Activated CD8-positive, alpha-beta memory T cell treated with anti-CD3 and anti-CD28 coated beads, Interleukin-2, amount 50 U/mL, for 48 hours (primary cell): ENCODE data around the gene OR4D6.
"Not testable (repeated sequence)": the region's sequence is repeated elsewhere in the genome, so short reads cannot be mapped to it uniquely, and the experiment has no call there.

ENCODE experiments used
- DNase-seq: peaks from one replicate; pipeline ENCODE4 v3.0.0-alpha.2; 2020

OR4D6 gene

DNA sequence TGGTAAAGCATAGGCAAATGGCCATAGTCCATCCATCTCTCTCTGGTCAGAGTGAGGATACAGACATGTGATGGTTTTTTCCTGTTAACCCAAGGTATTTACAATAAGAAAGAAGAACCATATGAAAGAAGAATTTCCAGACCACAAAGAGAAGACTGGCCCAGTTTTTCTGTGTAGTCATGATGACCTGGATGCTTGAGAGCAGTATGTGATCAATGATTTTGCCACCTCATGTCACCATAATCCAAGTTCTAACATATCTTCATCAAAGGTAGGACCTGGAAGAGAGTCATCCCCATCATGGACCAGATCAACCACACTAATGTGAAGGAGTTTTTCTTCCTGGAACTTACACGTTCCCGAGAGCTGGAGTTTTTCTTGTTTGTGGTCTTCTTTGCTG, at the start of gene OR4D6:
TSS of gene OR4D6 (plus strand) at position 301 of the 400 bp plus-strand sequence. CDS start at position 301, 0 bp downstream.
- DNase-seq: no peak

GRCh38 chr11:59413646-59414045, 43.1 kb upstream of the OR4D6 start:
- no peak for DNase-seq

GRCh38 chr11:59415111-59415510, 41.6 kb upstream of the OR4D6 start:
- DNase-seq: no peak

DNA sequence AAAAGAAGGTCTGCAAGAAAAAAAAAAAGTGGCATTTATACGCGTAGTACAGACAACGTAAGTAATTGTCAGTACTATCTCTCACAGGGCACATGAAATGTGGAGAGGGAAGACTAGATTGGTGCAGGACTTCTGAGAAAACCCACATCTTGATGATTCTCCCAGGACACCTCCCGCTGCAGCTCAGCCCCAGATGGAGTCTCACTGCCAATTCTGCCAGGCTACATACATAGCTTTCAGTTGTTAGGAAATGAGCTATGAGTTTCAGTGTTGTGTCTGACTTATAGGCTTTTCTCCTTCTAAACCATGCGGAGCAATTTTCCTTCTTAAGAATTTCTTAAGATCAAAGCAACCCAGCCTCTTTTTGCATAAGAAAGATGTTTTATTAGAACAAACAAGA, 40.1 kb upstream of the OR4D6 start:
- no peak for DNase-seq

GRCh38 chr11:59417023-59417422, 39.7 kb upstream of the OR4D6 start:
- DNase-seq: no peak

DNA sequence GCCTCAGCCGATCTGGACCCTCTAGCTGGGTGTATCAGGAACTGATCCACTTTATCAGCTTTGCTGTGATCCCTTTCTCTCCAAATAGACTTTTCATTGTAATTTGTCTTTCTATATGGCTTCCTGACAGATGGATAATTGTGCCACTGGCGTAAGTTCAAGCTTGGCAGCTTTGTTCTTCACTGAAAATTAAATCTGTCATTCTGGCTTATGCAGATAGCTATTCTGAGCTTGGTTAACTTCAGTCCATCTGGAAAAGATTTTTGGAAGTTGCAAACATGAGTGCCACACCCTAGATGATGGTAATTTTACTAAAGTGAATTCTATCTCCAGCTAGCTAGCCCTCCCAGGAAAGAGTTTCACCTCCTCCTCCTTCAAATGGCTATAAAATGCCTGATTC, 38.6 kb upstream of the OR4D6 start:
- no peak for DNase-seq

DNA sequence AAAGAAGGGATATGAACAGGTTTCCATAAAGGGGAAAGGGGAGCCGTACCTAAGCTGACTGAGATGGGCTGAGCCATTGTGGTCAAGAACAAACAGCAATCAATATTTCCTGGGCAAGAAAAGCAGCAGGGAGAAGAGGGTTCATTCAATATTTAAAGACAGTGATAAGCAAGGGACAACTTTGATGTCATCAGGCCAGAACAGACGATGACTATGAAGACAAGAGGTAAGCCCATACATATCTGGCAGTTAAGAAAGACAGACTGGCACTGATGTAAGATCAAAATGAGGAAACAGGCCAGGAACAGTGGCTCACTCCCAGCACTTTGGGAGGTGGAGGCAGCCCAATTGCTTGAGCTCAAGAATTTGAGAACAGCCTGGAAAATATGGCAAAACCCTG, 32.9 kb upstream of the OR4D6 start:
- DNase-seq: no peak

GRCh38 chr11:59425131-59425530, 31.6 kb upstream of the OR4D6 start:
- no peak for DNase-seq

- DNase-seq: no peak
Measured at GRCh38 chr11:59426361-59427067, 30.2 kb upstream of the OR4D6 start, which contains the start of gene OR5A2. Gene OR5A2, minus strand, starts transcription at chr11:59426413. Its CDS starts 3,460 bp downstream, at chr11:59422953.

DNA sequence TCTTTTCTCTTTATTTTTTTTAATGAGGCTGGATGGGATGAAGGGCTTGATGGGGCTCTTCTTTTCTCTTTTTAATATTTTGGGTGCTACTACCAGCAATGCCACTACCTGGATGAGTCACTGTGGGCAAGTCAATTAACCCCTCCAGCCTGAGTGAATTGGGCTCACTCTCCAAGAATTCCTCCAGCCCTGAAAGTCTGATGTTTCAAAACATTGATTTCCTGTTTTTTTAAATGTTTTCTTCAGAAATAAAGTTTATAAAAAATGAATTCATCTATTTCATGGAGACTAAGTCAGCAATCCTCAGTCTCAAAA, 29.7 kb upstream of the OR4D6 start:
- DNase-seq: no peak

DNA sequence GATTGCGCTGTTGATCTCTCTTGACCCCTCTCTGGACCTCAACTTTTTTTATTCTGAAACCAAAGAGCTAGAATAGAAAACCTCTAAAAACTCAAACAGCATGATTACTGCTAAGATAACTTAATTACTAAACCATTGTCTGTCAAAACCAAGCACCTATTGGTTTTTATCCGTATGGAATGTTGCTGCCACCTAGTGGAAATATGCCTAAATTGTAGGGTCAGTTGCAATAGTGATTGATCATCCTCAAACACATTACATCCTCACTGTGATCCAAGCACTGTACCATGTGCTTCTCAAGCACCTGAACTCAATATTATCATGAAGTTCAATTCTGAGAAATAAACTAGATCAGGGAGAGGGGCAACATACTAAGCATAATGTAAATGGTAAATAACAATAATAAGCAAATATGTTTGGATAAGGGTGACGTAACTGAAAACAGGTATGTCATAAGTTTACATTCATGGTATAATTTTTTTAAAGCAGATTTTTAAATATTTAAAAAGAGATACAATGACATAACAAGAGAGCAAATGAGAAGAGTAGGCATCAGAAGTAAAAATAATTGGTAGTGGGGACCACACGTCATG, 26.7 kb upstream of the OR4D6 start:
- DNase-seq: no peak

GRCh38 chr11:59436169-59436568, 20.6 kb upstream of the OR4D6 start, which contains the start of gene OR5A1:
Gene OR5A1, plus strand, starts transcription at chr11:59436469. Its CDS starts 6,700 bp downstream, at chr11:59443169.
- DNase-seq: no peak

DNA sequence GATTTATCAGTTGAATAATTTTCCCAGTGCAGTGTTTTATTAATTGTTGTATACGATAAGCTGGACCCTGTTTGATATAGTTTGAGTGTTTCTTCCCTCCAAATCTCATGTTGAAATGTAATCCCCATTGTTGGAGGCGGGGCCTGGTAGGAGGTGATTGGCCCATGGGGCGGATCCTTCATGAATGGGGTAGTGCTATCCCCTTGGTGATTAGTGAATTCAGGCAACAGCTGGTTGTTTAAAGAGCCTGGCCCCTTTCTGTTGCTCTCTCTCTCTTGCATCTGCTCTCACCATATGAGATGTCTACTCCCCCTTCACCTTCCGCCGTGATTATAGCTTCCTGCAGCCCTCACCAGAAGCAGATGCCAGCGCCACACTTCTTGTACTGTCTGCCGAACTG, 19.0 kb upstream of the OR4D6 start:
- DNase-seq: no peak

GRCh38 chr11:59445624-59446023, 11.1 kb upstream of the OR4D6 start:
- DNase-seq: not testable (repeated sequence)

DNA sequence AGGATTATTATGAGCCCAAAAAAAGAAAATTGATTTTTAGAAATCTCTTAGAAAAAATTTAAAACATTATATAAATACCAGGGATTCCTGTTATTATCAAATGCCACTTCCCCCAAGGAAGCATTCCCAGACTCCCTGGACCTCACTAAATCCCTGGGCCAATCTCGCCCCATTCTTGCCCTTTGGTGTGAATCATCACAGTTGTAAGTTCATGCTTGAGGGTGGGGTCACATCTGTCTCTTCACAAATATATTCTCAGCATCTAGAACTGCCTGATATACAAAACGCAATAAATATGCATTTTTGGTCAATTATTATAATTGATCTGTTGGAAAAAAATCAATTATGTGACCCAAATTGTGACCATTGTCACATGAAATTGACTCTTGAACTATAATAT, 8.3 kb upstream of the OR4D6 start:
- no peak for DNase-seq

DNA sequence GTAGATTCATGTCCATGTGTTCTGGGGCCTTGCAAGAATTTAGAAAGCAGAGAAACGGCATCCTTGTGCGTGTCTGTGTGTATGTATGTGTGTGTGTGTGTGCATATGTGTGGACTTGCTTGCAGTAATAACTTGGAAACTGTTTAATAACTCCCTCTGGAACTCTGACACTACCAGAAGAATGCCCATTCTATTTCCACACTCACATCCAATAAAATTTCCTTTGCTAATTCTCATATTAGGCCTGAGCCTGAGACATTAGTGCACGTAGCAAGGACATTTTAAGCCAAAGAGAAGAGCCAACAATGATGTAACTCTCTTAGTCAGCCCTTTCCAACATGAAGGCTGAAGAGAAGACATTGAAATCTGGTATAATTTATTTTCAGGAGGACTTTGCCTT, 3.2 kb downstream of the OR4D6 start:
- no peak for DNase-seq

DNA sequence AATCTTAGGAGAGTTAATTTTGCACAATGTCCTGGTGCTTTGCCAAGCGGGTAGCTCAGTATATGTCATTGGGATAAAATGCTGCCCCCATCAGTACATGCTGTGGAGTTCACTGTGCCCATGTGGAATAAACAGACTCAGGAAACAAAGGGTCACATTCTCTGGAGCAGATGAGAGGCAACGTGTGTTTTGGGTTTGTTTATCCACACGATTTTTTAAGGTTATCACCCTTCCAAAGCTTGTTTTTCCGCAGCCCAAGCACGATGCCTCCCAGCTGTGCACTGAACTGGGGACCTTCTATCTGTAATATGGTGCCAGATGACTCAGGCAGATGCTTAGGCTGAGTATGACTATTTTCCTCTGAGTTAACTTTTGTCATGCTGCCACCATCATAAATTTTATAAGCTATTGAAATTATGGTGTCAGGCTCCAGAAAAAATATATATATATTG, 6.5 kb downstream of the OR4D6 start:
- no peak for DNase-seq

- no peak for DNase-seq
Measured at GRCh38 chr11:59473015-59473414, 16.3 kb downstream of the OR4D6 start, which contains the start of gene OR4D10. Gene OR4D10, plus strand, starts transcription at chr11:59473315. Its CDS starts 4,115 bp downstream, at chr11:59477430.

GRCh38 chr11:59475176-59475575, 18.4 kb downstream of the OR4D6 start:
- DNase-seq: no peak

GRCh38 chr11:59479906-59480305, 23.1 kb downstream of the OR4D6 start:
- no peak for DNase-seq

- no peak for DNase-seq
Measured at GRCh38 chr11:59480359-59480758, 23.6 kb downstream of the OR4D6 start.

- no peak for DNase-seq
Measured at GRCh38 chr11:59501931-59502330, 45.2 kb downstream of the OR4D6 start.

DNA sequence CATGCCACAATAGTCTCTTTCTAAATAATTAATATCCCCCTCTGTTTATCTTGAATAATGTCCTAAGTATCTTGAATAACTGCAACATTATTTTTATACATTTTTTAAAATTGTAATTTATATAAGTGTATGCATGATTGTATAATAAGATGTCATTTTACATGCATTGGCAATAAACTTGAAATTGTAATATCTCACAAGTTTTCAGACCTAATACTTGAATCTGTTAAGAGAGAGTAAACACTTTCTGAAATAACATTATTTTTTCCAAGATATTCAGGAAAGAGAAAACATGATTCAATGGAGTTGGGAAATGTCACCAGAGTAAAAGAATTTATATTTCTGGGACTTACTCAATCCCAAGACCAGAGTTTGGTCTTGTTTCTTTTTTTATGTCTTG, 46.5 kb downstream of the OR4D6 start, which contains the start of gene OR4D11:
TSS of gene OR4D11 (plus strand) at position 301 of the 400 bp plus-strand sequence. CDS start at position 301, 0 bp downstream.
- DNase-seq: no peak
